Occipital lobe (tissue), 1 donor: Measurements from ENCODE around the gene MUTYH. TPM values are rescaled to one million over a fixed set of nuclear protein-coding genes. Genes with fewer than 3 reads are reported as not detected.

ENCODE experiments used
- total RNA-seq: library from RNA; depleted of rRNA; stranded (reverse); fragments of >200 nt; gene quantifications from one replicate; pipeline ENCODE4 v1.2.3, GENCODE V29; 2014

MUTYH gene
- total RNA-seq, 1 donor from 2014 or later = 23.2 TPM

Other genes starting within 250 kb of the MUTYH start
- 22.6 TPM for gene ZSWIM5, start 133.8 kb downstream of the MUTYH start, total RNA-seq
- gene HPDL, start 13.5 kb downstream of the MUTYH start, total RNA-seq = 0.62 TPM
- 5.1 TPM for gene TOE1, start 270 bp downstream of the MUTYH start, total RNA-seq
- gene TESK2, start 150.7 kb upstream of the MUTYH start, total RNA-seq = 1.9 TPM
- not detected for gene CCDC163, start 159.6 kb upstream of the MUTYH start, total RNA-seq
- 2.2 TPM for gene MMACHC, start 159.9 kb upstream of the MUTYH start, total RNA-seq
- 186 TPM for gene PRDX1, start 181.4 kb upstream of the MUTYH start, total RNA-seq
- gene AKR1A1, start 210.4 kb upstream of the MUTYH start, total RNA-seq = 56.1 TPM
- 87.5 TPM for gene NASP, start 243.6 kb upstream of the MUTYH start, total RNA-seq